Large intestine (tissue), 3 donors: Measurements from ENCODE around the gene PCBP3. TPM values are rescaled to one million over a fixed set of nuclear protein-coding genes. Genes with fewer than 3 reads are reported as not detected.

ENCODE experiments used
- DNase-seq, 2 donors: peaks; one replicate each; pipeline versions ENCODE4 v3.0.0 to v3.0.0-alpha.2; 2013
- H3K27ac ChIP-seq: one replicate; pipeline ENCODE4 v1.5.1; 2013; ENCODE audit warnings: low read length
- H3K27me3 ChIP-seq: 2 replicates; pipeline ENCODE4 v1.6.1; 2013; ENCODE audit warnings: low read length; ENCODE audit not compliant: control insufficient read depth, insufficient read depth
- H3K36me3 ChIP-seq: 2 replicates; pipeline ENCODE4 v1.6.1; 2013; ENCODE audit warnings: low read length; ENCODE audit not compliant: control insufficient read depth, insufficient read depth
- H3K4me1 ChIP-seq: one replicate; pipeline ENCODE4 v1.6.1; 2013; ENCODE audit warnings: low read length; ENCODE audit not compliant: control insufficient read depth, insufficient read depth
- H3K4me3 ChIP-seq: one replicate; pipeline ENCODE4 v1.5.1; 2013; ENCODE audit warnings: low read length
- H3K9me3 ChIP-seq: one replicate; pipeline ENCODE4 v1.6.1; 2013; ENCODE audit warnings: mild to moderate bottlenecking, low read depth, low read length, moderate library complexity; ENCODE audit not compliant: control insufficient read depth
- WGBS: methylation state at CpG from one replicate; pipeline ENCODE4 v1.1.5; 2013; ENCODE audit warnings: low lambda C conversion rate; ENCODE audit not compliant: insufficient coverage; 5-methylcytosine and 5-hydroxymethylcytosine counted together
- polyA plus RNA-seq: library from polyadenylated mRNA; unstranded; fragments of 120-200 nt; gene quantifications from one replicate; pipeline ENCODE4 v1.2.1, GENCODE V29; 2013

Gene PCBP3
- polyA plus RNA-seq, 1 donor, result 7.4 TPM

- H3K36me3 ChIP-seq, result no peaks in the 10 kb centered on the region
- no peaks in the 10 kb centered on the region for H3K4me1 ChIP-seq
- no peak for DNase-seq
- no peak overlapping the region for H3K4me3 ChIP-seq
- WGBS, result no CpG with 5 or more reads among the region's 15 CpGs
- H3K27me3 ChIP-seq, result no peaks in the 10 kb centered on the region
- no peak overlapping the region for H3K27ac ChIP-seq
- peaks cover 12% of the 10 kb centered on the region for H3K9me3 ChIP-seq
Observed at GRCh38 chr21:45939521-45940045, 296.1 kb downstream of the PCBP3 start.

- H3K4me3 ChIP-seq, result no peak overlapping the region
- WGBS, result no CpG with 5 or more reads among the region's 20 CpGs
- H3K36me3 ChIP-seq, result no peaks in the 10 kb centered on the region
Observed at GRCh38 chr21:45940091-45940490, 296.6 kb downstream of the PCBP3 start.

GRCh38 chr21:45940621-45941337 is 297.3 kb downstream of the PCBP3 start:
- Histone ChIP-seq H3K27me3 (no peaks in the 10 kb centered on the region), H3K27ac (no peak overlapping the region), H3K9me3 (peaks cover 10% of the 10 kb centered on the region), H3K36me3 (no peaks in the 10 kb centered on the region), H3K4me3 (no peak overlapping the region), H3K4me1 (no peaks in the 10 kb centered on the region)
- DNase-seq, result no peak
- WGBS, result no CpG with 5 or more reads among the region's 23 CpGs

More at GRCh38 chr21:45940091-45940490, 296.6 kb downstream of the PCBP3 start:
- Histone ChIP-seq H3K27me3 (no peaks in the 10 kb centered on the region), H3K27ac (no peak overlapping the region), H3K9me3 (peaks cover 10% of the 10 kb centered on the region), H3K4me1 (no peaks in the 10 kb centered on the region)
- DNase-seq, result no peak

GRCh38 chr21:45941338-45941710 is 297.8 kb downstream of the PCBP3 start:
- Histone ChIP-seq H3K9me3 (peaks cover 10% of the 10 kb centered on the region), H3K4me3 (no peak overlapping the region), H3K27ac (no peak overlapping the region), H3K4me1 (no peaks in the 10 kb centered on the region), H3K27me3 (no peaks in the 10 kb centered on the region), H3K36me3 (no peaks in the 10 kb centered on the region)
- no peak for DNase-seq
- no CpG with 5 or more reads among the region's 14 CpGs for WGBS

- no peaks in the 10 kb centered on the region for H3K4me1 ChIP-seq
- H3K4me3 ChIP-seq, result no peak overlapping the region
- H3K27me3 ChIP-seq, result no peaks in the 10 kb centered on the region
- H3K36me3 ChIP-seq, result no peaks in the 10 kb centered on the region
- no peak for DNase-seq
- no peak overlapping the region for H3K27ac ChIP-seq
- WGBS, result no CpG with 5 or more reads among the region's 32 CpGs
- H3K9me3 ChIP-seq, result peaks cover 10% of the 10 kb centered on the region
Observed at GRCh38 chr21:45941717-45942546, 298.4 kb downstream of the PCBP3 start.

- H3K36me3 ChIP-seq, result no peaks in the 10 kb centered on the region
- no peak for DNase-seq
- no peaks in the 10 kb centered on the region for H3K27me3 ChIP-seq
- no peak overlapping the region for H3K4me3 ChIP-seq
- H3K9me3 ChIP-seq, result peaks cover 10% of the 10 kb centered on the region
- no CpG with 5 or more reads among the region's 20 CpGs for WGBS
- H3K27ac ChIP-seq, result no peak overlapping the region
- no peaks in the 10 kb centered on the region for H3K4me1 ChIP-seq
Observed at GRCh38 chr21:45942755-45943629, 299.5 kb downstream of the PCBP3 start.

GRCh38 chr21:45943630-45944540 is 300.4 kb downstream of the PCBP3 start:
- Histone ChIP-seq H3K36me3 (no peaks in the 10 kb centered on the region), H3K27me3 (no peaks in the 10 kb centered on the region), H3K9me3 (peaks cover 7% of the 10 kb centered on the region), H3K4me1 (no peaks in the 10 kb centered on the region), H3K4me3 (no peak overlapping the region), H3K27ac (no peak overlapping the region)
- 80% methylated on average over 1 of the region's 8 CpGs for WGBS
- no peak for DNase-seq

GRCh38 chr21:45944601-45945000 is 301.1 kb downstream of the PCBP3 start:
- Histone ChIP-seq H3K4me3 (no peak overlapping the region), H3K4me1 (no peaks in the 10 kb centered on the region), H3K9me3 (peaks cover 5% of the 10 kb centered on the region), H3K27ac (no peak overlapping the region), H3K27me3 (no peaks in the 10 kb centered on the region), H3K36me3 (no peaks in the 10 kb centered on the region)
- no CpG with 5 or more reads among the region's 14 CpGs for WGBS
- no peak for DNase-seq

GRCh38 chr21:45945066-45945867 is 301.7 kb downstream of the PCBP3 start:
- H3K4me1 ChIP-seq, result no peaks in the 10 kb centered on the region
- H3K27ac ChIP-seq, result no peak overlapping the region
- H3K9me3 ChIP-seq, result no peaks in the 10 kb centered on the region
- DNase-seq, result no peak
- H3K4me3 ChIP-seq, result no peak overlapping the region
- H3K27me3 ChIP-seq, result no peaks in the 10 kb centered on the region
- no peaks in the 10 kb centered on the region for H3K36me3 ChIP-seq
- WGBS, result no CpG with 5 or more reads among the region's 24 CpGs
